ENCODE measurements around the gene MYT1.

DNA sequence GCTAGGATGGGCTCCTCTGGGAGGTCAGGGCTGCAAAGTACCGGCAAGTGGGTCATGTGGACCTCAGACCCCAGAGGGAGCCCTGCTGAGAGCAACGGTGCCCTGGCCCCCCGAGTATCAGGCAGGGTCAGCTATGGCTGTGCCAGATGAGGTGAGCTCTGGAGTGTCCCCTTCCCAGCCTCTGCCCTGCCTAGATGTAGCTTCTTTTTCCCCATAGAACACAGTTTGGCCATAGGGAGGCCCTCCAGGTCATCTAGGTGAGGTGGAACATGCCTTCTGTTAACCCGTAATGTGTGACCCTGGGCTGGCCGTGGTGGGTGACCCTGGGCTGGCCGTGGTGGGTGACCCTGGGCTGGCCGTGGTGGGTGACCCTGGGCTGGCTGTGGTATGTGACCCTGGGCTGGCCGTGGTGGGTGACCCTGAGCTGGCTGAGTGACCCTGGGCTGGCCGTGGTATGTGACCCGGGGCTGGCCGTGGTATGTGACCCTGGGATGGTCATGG is 70.1 kb downstream of the MYT1 start:
- no peak for TF ChIP-seq POLR2A (IDR thresholded peaks at IDR 0.05; ENCODE audit: low read depth, low read length)
- no peak for TF ChIP-seq TAF1 (IDR thresholded peaks at IDR 0.05; ENCODE audit: low read depth, low read length)
- no peak for TF ChIP-seq POLR2AphosphoS5 (IDR thresholded peaks at IDR 0.05; ENCODE audit: low read depth, low read length)
